B cell (primary cell): ENCODE measurements around the gene ANKFY1. TPM values are rescaled to one million over a fixed set of nuclear protein-coding genes. Genes with fewer than 3 reads are reported as not detected.

Experiments used
- ATAC-seq: fragments of 200-7000 bp; cut with Tn5 transposase; one replicate; pipeline ENCODE4 v1.10.0; 2021; ENCODE audit warnings: low read depth, mild to moderate bottlenecking, moderate number of reproducible peaks, moderate library complexity
- CTCF ChIA-PET: fragments of 350-600 bp; sonication (Branson Sonifier 250); formaldehyde crosslinking; loops from one replicate; lab custom pipeline; 2021; ENCODE audit warnings: antibody characterized with exemption, inconsistent platforms; lab: Charles Lee
- POLR2A ChIA-PET: fragments of 350-600 bp; sonication (Branson Sonifier 250); formaldehyde crosslinking; loops from one replicate; lab custom pipeline; 2021; ENCODE audit warnings: antibody characterized with exemption; lab: Charles Lee
- DNase-seq: peaks from one replicate; pipeline ENCODE4 v3.0.0; 2013
- H2AFZ ChIP-seq: 2 replicates; pipeline ENCODE4 v1.6.1; 2012; ENCODE audit warnings: mild to moderate bottlenecking, low read depth, low read length; ENCODE audit not compliant: insufficient read depth, poor library complexity, severe bottlenecking
- H3K27ac ChIP-seq, 2 donors: 1 replicate in 1 of 2; 2 replicates in 1 of 2; pipeline ENCODE4 v1.5.1; 2012 to 2013; ENCODE audit warnings: low read length in 2 of 2, mild to moderate bottlenecking in 2 of 2, moderate library complexity in 1 of 2
- H3K27me3 ChIP-seq, 4 experiments: fragments of 200-600 bp in 1 of 4; sonication (generic) in 1 of 4; replicated peaks in 1 of 4; 1 replicate in 2 of 4; 2 replicates in 2 of 4; pipeline versions ENCODE4 v1.6.1 to v1.7.0; 2013 to 2016; ENCODE audit warnings: low read length in 3 of 4, mild to moderate bottlenecking in 2 of 4, mixed read lengths in 1 of 4, moderate library complexity in 1 of 4; ENCODE audit not compliant: insufficient read depth in 4 of 4, control insufficient read depth in 3 of 4; ENCODE audit errors: control extremely low read depth in 1 of 4
- H3K36me3 ChIP-seq, 2 experiments: replicated peaks in 1 of 2; 1 replicate in 1 of 2; 2 replicates in 1 of 2; pipeline versions ENCODE4 v1.6.1 to v1.7.1; 2013; ENCODE audit warnings: low read length in 1 of 2; ENCODE audit not compliant: insufficient read depth in 2 of 2, control insufficient read depth in 1 of 2; ENCODE audit errors: control extremely low read depth in 1 of 2, extremely low read depth in 1 of 2
- H3K4me1 ChIP-seq, 2 donors: fragments of 200-600 bp in 1 of 2; sonication (generic) in 1 of 2; 1 replicate in 1 of 2; 2 replicates in 1 of 2; pipeline versions ENCODE4 v1.5.1 to v1.6.1; 2013 to 2017; ENCODE audit warnings: low read length in 2 of 2; ENCODE audit not compliant: control insufficient read depth in 2 of 2, insufficient read depth in 2 of 2
- H3K4me2 ChIP-seq: replicated peaks from 2 replicates; pipeline ENCODE3; 2012; ENCODE audit warnings: mild to moderate bottlenecking, low read depth, low read length; ENCODE audit not compliant: poor library complexity, severe bottlenecking
- H3K4me3 ChIP-seq, 5 experiments: fragments of 200-600 bp in 1 of 5; sonication (generic) in 1 of 5; 1 replicate in 3 of 5; 2 replicates in 2 of 5; pipeline versions ENCODE4 v1.5.1 to v1.7.0; 2011 to 2016; ENCODE audit warnings: low read length in 4 of 5, mild to moderate bottlenecking in 4 of 5, low read depth in 2 of 5, control low read depth in 1 of 5, moderate library complexity in 1 of 5; ENCODE audit not compliant: insufficient read depth in 1 of 5; ENCODE audit errors: control extremely low read depth in 1 of 5, extremely low read depth in 1 of 5
- H3K79me2 ChIP-seq: fragments of 200-600 bp; sonication (generic); one replicate; pipeline ENCODE4 v1.6.0; 2016; ENCODE audit warnings: low read length; ENCODE audit not compliant: control insufficient read depth, insufficient read depth
- H3K9ac ChIP-seq: fragments of 200-600 bp; sonication (generic); 2 replicates; pipeline ENCODE4 v1.6.1; 2017; ENCODE audit warnings: mild to moderate bottlenecking, low read length, moderate library complexity
- H3K9me3 ChIP-seq, 3 donors: one replicate each; pipeline versions ENCODE4 v1.6.1 to v1.7.1; 2013; ENCODE audit warnings: low read length in 2 of 3; ENCODE audit not compliant: control insufficient read depth in 2 of 3, insufficient read depth in 1 of 3; ENCODE audit errors: control extremely low read depth in 1 of 3
- H4K20me1 ChIP-seq: 2 replicates; pipeline ENCODE4 v1.6.0; 2012; ENCODE audit warnings: mild to moderate bottlenecking, low read length; ENCODE audit not compliant: insufficient read depth, control insufficient read depth, poor library complexity, severe bottlenecking
- H3K27ac Mint-ChIP-seq: one replicate; pipeline ENCODE4 v1.8.0; 2021; ENCODE audit warnings: mixed read lengths
- H3K27me3 Mint-ChIP-seq: one replicate; pipeline ENCODE4 v1.8.0; 2021; ENCODE audit warnings: mixed read lengths
- H3K4me1 Mint-ChIP-seq: one replicate; pipeline ENCODE4 v1.8.0; 2021; ENCODE audit warnings: mixed read lengths
- H3K4me3 Mint-ChIP-seq: one replicate; pipeline ENCODE4 v1.8.0; 2021; ENCODE audit warnings: mixed read lengths
- H3K9me3 Mint-ChIP-seq: one replicate; pipeline ENCODE4 v1.8.0; 2022; ENCODE audit warnings: mixed read lengths; ENCODE audit not compliant: insufficient read depth
- EZH2 ChIP-seq: IDR thresholded peaks from 2 replicates; pipeline ENCODE4 v1.6.1; 2012; ENCODE audit warnings: borderline replicate concordance, low read depth, mild to moderate bottlenecking, moderate library complexity, low read length; ENCODE audit not compliant: insufficient read depth, poor library complexity, severe bottlenecking
- WGBS: methylation state at CpG from one replicate; pipeline ENCODE4 v1.1.5; 2013; ENCODE audit warnings: missing lambda C conversion rate; ENCODE audit not compliant: insufficient coverage; 5-methylcytosine and 5-hydroxymethylcytosine counted together
- intact Hi-C: fragments of 100-400 bp; cut with micrococcal nuclease; formaldehyde crosslinking; loops from one replicate; pipeline ENCODE4 v1.10.0; 2022
- polyA plus RNA-seq: library from polyadenylated mRNA; depleted of rRNA; stranded (reverse); fragments of >200 nt; gene quantifications from 2 replicates; pipeline ENCODE4 v1.2.3, GENCODE V29; 2012
- total RNA-seq, 2 donors: library from RNA; stranded (reverse); fragments of 120-200 nt in 1 of 2; gene quantifications; 1 replicate in 1 of 2; 2 replicates in 1 of 2; pipeline versions ENCODE4 v1.2.3 to v1.2.4, GENCODE V29; 2013 to 2022
- TF ChIP-seq, protein P1 (sequence below): fragments of 200-600 bp; IDR thresholded peaks from one replicate; pipeline ENCODE4 v1.8.0; 2022; ENCODE audit warnings: antibody characterized with exemption, mild to moderate bottlenecking

The ANKFY1 gene
- total and polyA plus RNA-seq, 2 donors (not counting 1 experiment from before 2014, with no cell fraction given) = 23.1 to 63.9 TPM

DNA sequence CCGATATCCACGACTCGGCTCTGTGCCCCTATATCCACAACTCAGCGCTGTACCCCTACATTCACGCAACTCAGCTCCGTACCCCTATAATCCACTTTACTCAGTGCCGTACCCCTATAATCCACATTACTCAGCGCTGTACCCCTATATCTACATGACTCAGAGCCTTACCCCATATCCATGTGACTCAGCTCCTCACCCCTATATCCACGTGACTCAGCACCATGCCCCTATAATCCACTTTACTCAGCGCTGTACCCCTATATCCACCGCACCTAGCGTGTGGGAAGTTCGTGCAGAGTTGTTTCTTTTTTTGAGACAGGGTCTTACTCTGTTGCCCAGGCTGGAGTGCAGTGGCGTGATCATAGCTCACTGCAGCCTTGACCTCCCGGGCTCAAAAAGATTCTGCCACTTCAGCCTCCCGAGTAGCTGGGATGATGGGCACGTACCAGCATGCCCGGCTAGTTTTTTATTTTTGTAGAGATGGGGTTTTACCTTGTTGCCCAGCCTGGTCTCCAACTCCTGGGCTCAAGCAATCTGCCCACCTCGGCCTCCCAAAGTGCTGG, 103.4 kb downstream of the ANKFY1 start:
- H3K9me3 Mint-ChIP-seq = no peaks in the 10 kb centered on the region
- ChIA-PET CTCF (interaction anchor here (0.6 kb wide), 1 partner anchor 130 kb away, joined by 3 read pairs; no protein-coding TSS in a partner anchor), POLR2A (interaction anchor here (1.0 kb wide), 1 partner anchor 17 kb away, joined by 6 read pairs; the partner anchor contains the start of genes CYB5D2 and ZZEF1)
- H3K4me1 ChIP-seq = peaks cover 5 to 12% of the 10 kb centered on the region in 2 donors
- H3K27ac ChIP-seq = no peak overlapping the region
- H3K27me3 ChIP-seq = no peaks in the 10 kb centered on the region
- H4K20me1 ChIP-seq = no peaks in the 10 kb centered on the region
- TF ChIP-seq EZH2 = no peak
- TF ChIP-seq, protein P1, sequence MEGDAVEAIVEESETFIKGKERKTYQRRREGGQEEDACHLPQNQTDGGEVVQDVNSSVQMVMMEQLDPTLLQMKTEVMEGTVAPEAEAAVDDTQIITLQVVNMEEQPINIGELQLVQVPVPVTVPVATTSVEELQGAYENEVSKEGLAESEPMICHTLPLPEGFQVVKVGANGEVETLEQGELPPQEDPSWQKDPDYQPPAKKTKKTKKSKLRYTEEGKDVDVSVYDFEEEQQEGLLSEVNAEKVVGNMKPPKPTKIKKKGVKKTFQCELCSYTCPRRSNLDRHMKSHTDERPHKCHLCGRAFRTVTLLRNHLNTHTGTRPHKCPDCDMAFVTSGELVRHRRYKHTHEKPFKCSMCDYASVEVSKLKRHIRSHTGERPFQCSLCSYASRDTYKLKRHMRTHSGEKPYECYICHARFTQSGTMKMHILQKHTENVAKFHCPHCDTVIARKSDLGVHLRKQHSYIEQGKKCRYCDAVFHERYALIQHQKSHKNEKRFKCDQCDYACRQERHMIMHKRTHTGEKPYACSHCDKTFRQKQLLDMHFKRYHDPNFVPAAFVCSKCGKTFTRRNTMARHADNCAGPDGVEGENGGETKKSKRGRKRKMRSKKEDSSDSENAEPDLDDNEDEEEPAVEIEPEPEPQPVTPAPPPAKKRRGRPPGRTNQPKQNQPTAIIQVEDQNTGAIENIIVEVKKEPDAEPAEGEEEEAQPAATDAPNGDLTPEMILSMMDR = no peak
- no peaks in the 10 kb centered on the region for H3K9me3 ChIP-seq
- no peak overlapping the region for H3K27ac Mint-ChIP-seq
- peaks cover 13% of the 10 kb centered on the region for H3K4me1 Mint-ChIP-seq
- H3K36me3 ChIP-seq = peaks cover under 1 to 34% of the 10 kb centered on the region in 2 experiments
- no peaks in the 10 kb centered on the region for H3K79me2 ChIP-seq
- H2AFZ ChIP-seq = no peak overlapping the region
- no peak overlapping the region for H3K4me2 ChIP-seq
- 98% methylated on average over 19 of the region's 19 CpGs for WGBS
- H3K4me3 ChIP-seq = no peak overlapping the region
- DNase-seq = no peak
- intact Hi-C loops = no loop called here
- no peaks in the 10 kb centered on the region for H3K27me3 Mint-ChIP-seq
- no peak overlapping the region for H3K9ac ChIP-seq
- H3K4me3 Mint-ChIP-seq = no peak overlapping the region
- no peak for ATAC-seq

GRCh38 chr17:4159761-4160160, 104.0 kb downstream of the ANKFY1 start:
- Mint-ChIP-seq H3K4me1 (peaks cover 13% of the 10 kb centered on the region), H3K27ac (no peak overlapping the region)
- CTCF ChIA-PET = interaction anchor here (2.3 kb wide), 1 partner anchor 40 kb away, joined by 6 read pairs; no protein-coding TSS in a partner anchor

More at GRCh38 chr17:4159761-4160160, 104.0 kb downstream of the ANKFY1 start:
- Histone ChIP-seq H3K36me3 (peaks cover 2 to 29% of the 10 kb centered on the region in 2 experiments), H3K4me1 (peaks cover 5 to 12% of the 10 kb centered on the region in 2 donors), H3K79me2 (no peaks in the 10 kb centered on the region), H2AFZ (no peak overlapping the region), H3K4me2 (no peak overlapping the region), H3K4me3 (no peak overlapping the region), H3K9me3 (no peaks in the 10 kb centered on the region), H3K27me3 (no peaks in the 10 kb centered on the region), H3K27ac (no peak overlapping the region), H3K9ac (no peak overlapping the region), H4K20me1 (no peaks in the 10 kb centered on the region)
- H3K4me3 Mint-ChIP-seq = no peak overlapping the region
- ATAC-seq = no peak
- H3K27me3 Mint-ChIP-seq = no peaks in the 10 kb centered on the region
- intact Hi-C loops = no loop called here
- TF ChIP-seq, protein P1 = no peak
- no peak for TF ChIP-seq EZH2
- no peaks in the 10 kb centered on the region for H3K9me3 Mint-ChIP-seq
- POLR2A ChIA-PET = no interaction called here
- 98% methylated on average over 15 of the region's 15 CpGs for WGBS
- no peak for DNase-seq
